ENCODE measurements around the gene OGFRL1. TPM values are rescaled to one million over a fixed set of nuclear protein-coding genes. Genes with fewer than 3 reads are reported as not detected.

OGFRL1 gene
- total and polyA plus RNA-seq, 4 experiments from 2014 or later: 3.3 to 12.0 (median 7.8) TPM

- Mint-ChIP-seq H3K27me3 (no peaks in the 10 kb centered on the region), H3K9me3 (peaks cover 0 to 2% (median 0%) of the 10 kb centered on the region in 8 donors), H3K36me3 (no peaks in the 10 kb centered on the region), H3K4me1 (no peaks in the 10 kb centered on the region), H3K27ac (peak overlapping the region in 1 of 7 donors; percentile 3), H3K4me3 (no peak overlapping the region)
- Histone ChIP-seq H3K4me3 (ENCODE audit: low read length in 2 of 2) (no peak overlapping the region), H3K9me3 (ENCODE audit: control insufficient read depth in 1 of 2, low read length in 2 of 2) (no peaks in the 10 kb centered on the region), H3K36me3 (ENCODE audit: insufficient read depth, low read length) (no peaks in the 10 kb centered on the region), H3K27me3 (ENCODE audit: insufficient read depth, low read length) (no peaks in the 10 kb centered on the region), H3K27ac (ENCODE audit: low read depth, low read length) (no peak overlapping the region), H3K4me1 (ENCODE audit: insufficient read depth, low read length) (no peaks in the 10 kb centered on the region)
- ChIA-PET CTCF (ENCODE audit: partially characterized antibody) (no interaction called here), POLR2A (ENCODE audit: partially characterized antibody) (interaction anchor here (0.7 kb wide), 1 partner anchor 119 kb away, joined by 4 read pairs; no protein-coding TSS in a partner anchor)
- intact Hi-C loops (cut with micrococcal nuclease): no loop called here
- no peak for DNase-seq
Measured at GRCh38 chr6:71312089-71312488, 23.5 kb downstream of the OGFRL1 start.

- Mint-ChIP-seq H3K27ac (no peak overlapping the region), H3K4me1 (no peaks in the 10 kb centered on the region), H3K4me3 (no peak overlapping the region), H3K27me3 (no peaks in the 10 kb centered on the region), H3K36me3 (no peaks in the 10 kb centered on the region), H3K9me3 (peaks cover 0 to 6% (median 0%) of the 10 kb centered on the region in 8 donors)
- Histone ChIP-seq H3K27me3 (ENCODE audit: insufficient read depth, low read length) (no peaks in the 10 kb centered on the region), H3K4me1 (ENCODE audit: insufficient read depth, low read length) (no peaks in the 10 kb centered on the region), H3K27ac (ENCODE audit: low read depth, low read length) (no peak overlapping the region), H3K4me3 (ENCODE audit: low read length in 2 of 2) (no peak overlapping the region), H3K36me3 (ENCODE audit: insufficient read depth, low read length) (no peaks in the 10 kb centered on the region), H3K9me3 (ENCODE audit: control insufficient read depth in 1 of 2, low read length in 2 of 2) (no peaks in the 10 kb centered on the region)
- DNase-seq: no peak
- ChIA-PET CTCF (ENCODE audit: partially characterized antibody) (no interaction called here), POLR2A (ENCODE audit: partially characterized antibody) (no interaction called here)
- intact Hi-C loops (cut with micrococcal nuclease): no loop called here
Measured at GRCh38 chr6:71317441-71317840, 28.8 kb downstream of the OGFRL1 start.

DNA sequence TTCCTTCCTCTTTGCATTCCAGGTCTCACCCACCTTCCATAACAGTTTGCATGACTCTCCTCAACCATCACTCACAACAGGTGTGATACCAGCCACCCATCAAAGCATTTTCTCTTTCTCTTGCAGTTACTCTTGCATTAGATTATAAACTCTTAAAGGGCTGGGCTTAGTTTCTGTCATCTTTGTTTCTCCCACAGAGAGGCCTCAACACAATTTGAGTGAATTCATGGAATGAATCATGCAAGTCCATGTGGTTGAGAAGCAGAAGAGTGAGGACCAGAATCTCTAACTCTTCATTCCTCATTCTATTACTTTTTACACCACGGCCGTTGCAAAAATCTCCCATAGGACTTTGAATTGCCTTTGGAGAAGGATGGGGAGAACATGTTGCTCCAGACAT lies 31.4 kb downstream of the OGFRL1 start:
- Histone ChIP-seq H3K9me3 (ENCODE audit: control insufficient read depth in 1 of 2, low read length in 2 of 2) (no peaks in the 10 kb centered on the region), H3K4me1 (ENCODE audit: insufficient read depth, low read length) (no peaks in the 10 kb centered on the region), H3K27me3 (ENCODE audit: insufficient read depth, low read length) (no peaks in the 10 kb centered on the region), H3K36me3 (ENCODE audit: insufficient read depth, low read length) (no peaks in the 10 kb centered on the region), H3K27ac (ENCODE audit: low read depth, low read length) (no peak overlapping the region), H3K4me3 (ENCODE audit: low read length in 2 of 2) (no peak overlapping the region)
- H3K4me3 Mint-ChIP-seq: no peak overlapping the region
- intact Hi-C loops (cut with micrococcal nuclease): no loop called here
- no peaks in the 10 kb centered on the region for H3K4me1 Mint-ChIP-seq
- ChIA-PET CTCF (ENCODE audit: partially characterized antibody) (no interaction called here), POLR2A (ENCODE audit: partially characterized antibody) (no interaction called here)
- no peak for DNase-seq
- H3K27ac Mint-ChIP-seq: no peak overlapping the region
- H3K9me3 Mint-ChIP-seq: peaks cover 0 to 6% (median 0%) of the 10 kb centered on the region in 8 donors
- no peaks in the 10 kb centered on the region for H3K36me3 Mint-ChIP-seq
- peaks cover 0 to 4% of the 10 kb centered on the region in 2 donors for H3K27me3 Mint-ChIP-seq

DNA sequence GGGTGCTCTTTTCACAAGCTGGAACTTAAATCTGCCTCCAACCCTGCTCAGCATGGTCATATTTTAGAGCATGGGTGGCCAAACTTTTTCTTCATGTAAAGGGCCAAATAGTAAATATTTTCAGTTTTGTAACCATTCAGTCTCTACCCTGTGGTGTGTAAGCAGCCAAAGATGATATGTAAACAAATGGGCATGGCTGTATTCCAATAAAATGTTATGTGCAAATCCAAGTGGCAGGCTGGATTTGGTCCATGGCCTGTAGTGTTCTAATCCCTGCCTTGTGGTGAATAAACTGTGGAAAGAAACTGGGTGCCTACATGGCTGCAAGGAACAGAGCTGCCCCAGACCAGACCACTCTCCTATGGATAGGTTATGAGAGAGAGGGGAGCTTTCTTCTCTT lies 32.7 kb downstream of the OGFRL1 start:
- ChIA-PET POLR2A (ENCODE audit: partially characterized antibody) (no interaction called here), CTCF (ENCODE audit: partially characterized antibody) (no interaction called here)
- Histone ChIP-seq H3K27ac (ENCODE audit: low read depth, low read length) (no peak overlapping the region), H3K4me1 (ENCODE audit: insufficient read depth, low read length) (no peaks in the 10 kb centered on the region), H3K27me3 (ENCODE audit: insufficient read depth, low read length) (no peaks in the 10 kb centered on the region), H3K9me3 (ENCODE audit: control insufficient read depth in 1 of 2, low read length in 2 of 2) (no peaks in the 10 kb centered on the region), H3K36me3 (ENCODE audit: insufficient read depth, low read length) (no peaks in the 10 kb centered on the region), H3K4me3 (ENCODE audit: low read length in 2 of 2) (no peak overlapping the region)
- no peak for DNase-seq
- Mint-ChIP-seq H3K27ac (no peak overlapping the region), H3K4me3 (no peak overlapping the region), H3K36me3 (no peaks in the 10 kb centered on the region), H3K4me1 (no peaks in the 10 kb centered on the region), H3K27me3 (peaks cover 0 to 4% of the 10 kb centered on the region in 2 donors), H3K9me3 (peaks cover 0 to 6% (median 0%) of the 10 kb centered on the region in 8 donors)
- intact Hi-C loops (cut with micrococcal nuclease): no loop called here

- H3K27ac ChIP-seq (ENCODE audit: low read depth, low read length): no peak overlapping the region
- Mint-ChIP-seq H3K4me1 (no peaks in the 10 kb centered on the region), H3K4me3 (no peak overlapping the region), H3K9me3 (peaks cover 0 to 6% (median 0%) of the 10 kb centered on the region in 8 donors), H3K27me3 (peaks cover 1 to 8% of the 10 kb centered on the region in 2 donors), H3K27ac (no peak overlapping the region), H3K36me3 (no peaks in the 10 kb centered on the region)
- H3K4me1 ChIP-seq (ENCODE audit: insufficient read depth, low read length): no peaks in the 10 kb centered on the region
- H3K9me3 ChIP-seq (ENCODE audit: control insufficient read depth in 1 of 2, low read length in 2 of 2): no peaks in the 10 kb centered on the region
- no peak overlapping the region for H3K4me3 ChIP-seq (ENCODE audit: low read length in 2 of 2)
- DNase-seq: no peak
- ChIA-PET CTCF (ENCODE audit: partially characterized antibody) (interaction anchor here (2.5 kb wide), 1 partner anchor 134 kb away, joined by 6 read pairs; no protein-coding TSS in a partner anchor), POLR2A (ENCODE audit: partially characterized antibody) (no interaction called here)
- no peaks in the 10 kb centered on the region for H3K27me3 ChIP-seq (ENCODE audit: insufficient read depth, low read length)
- no peaks in the 10 kb centered on the region for H3K36me3 ChIP-seq (ENCODE audit: insufficient read depth, low read length)
- intact Hi-C loops (cut with micrococcal nuclease): no loop called here
Measured at GRCh38 chr6:71324194-71324785, 35.7 kb downstream of the OGFRL1 start.

GRCh38 chr6:71326611-71327010 lies 38.0 kb downstream of the OGFRL1 start:
- H3K4me1 Mint-ChIP-seq: no peaks in the 10 kb centered on the region
- ChIA-PET CTCF (ENCODE audit: partially characterized antibody) (interaction anchor here (1.3 to 2.5 kb wide), 2 partner anchors 136 to 147 kb away, joined by 3 to 6 read pairs; no protein-coding TSS in a partner anchor), POLR2A (ENCODE audit: partially characterized antibody) (no interaction called here)
- H3K36me3 Mint-ChIP-seq: no peaks in the 10 kb centered on the region
- H3K4me3 Mint-ChIP-seq: no peak overlapping the region
- no peaks in the 10 kb centered on the region for H3K4me1 ChIP-seq (ENCODE audit: insufficient read depth, low read length)
- H3K27ac ChIP-seq (ENCODE audit: low read depth, low read length): no peak overlapping the region
- DNase-seq: no peak
- H3K27me3 ChIP-seq (ENCODE audit: insufficient read depth, low read length): no peaks in the 10 kb centered on the region
- intact Hi-C loops (cut with micrococcal nuclease): no loop called here
- no peaks in the 10 kb centered on the region for H3K36me3 ChIP-seq (ENCODE audit: insufficient read depth, low read length)
- no peaks in the 10 kb centered on the region for H3K9me3 ChIP-seq (ENCODE audit: control insufficient read depth in 1 of 2, low read length in 2 of 2)
- H3K27ac Mint-ChIP-seq: no peak overlapping the region
- no peak overlapping the region for H3K4me3 ChIP-seq (ENCODE audit: low read length in 2 of 2)
- no peaks in the 10 kb centered on the region for H3K9me3 Mint-ChIP-seq
- peaks cover 1 to 9% of the 10 kb centered on the region in 2 donors for H3K27me3 Mint-ChIP-seq

DNA sequence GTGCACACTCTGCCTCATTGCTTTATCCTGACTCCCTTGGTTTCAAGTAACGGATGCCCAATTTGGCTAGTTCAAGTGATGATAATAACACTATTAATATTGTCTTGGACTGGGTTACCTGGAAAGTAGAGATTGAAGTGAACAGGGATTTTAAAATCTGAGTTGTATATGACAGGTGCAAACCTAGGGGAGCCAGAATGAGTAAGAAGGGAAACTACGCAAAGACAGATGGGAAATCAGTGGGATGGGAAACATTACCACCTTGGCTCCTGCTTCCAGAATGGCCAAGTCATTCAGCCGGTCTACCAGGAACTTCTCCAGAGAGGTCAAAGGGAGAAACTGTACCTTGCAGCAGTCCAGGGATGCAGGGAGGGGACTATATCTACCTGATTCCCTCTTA lies 41.9 kb downstream of the OGFRL1 start:
- H3K4me1 Mint-ChIP-seq: no peaks in the 10 kb centered on the region
- H3K27ac Mint-ChIP-seq: no peak overlapping the region
- Histone ChIP-seq H3K27me3 (ENCODE audit: insufficient read depth, low read length) (no peaks in the 10 kb centered on the region), H3K4me3 (ENCODE audit: low read length in 2 of 2) (no peak overlapping the region), H3K36me3 (ENCODE audit: insufficient read depth, low read length) (no peaks in the 10 kb centered on the region), H3K9me3 (ENCODE audit: control insufficient read depth in 1 of 2, low read length in 2 of 2) (no peaks in the 10 kb centered on the region), H3K27ac (ENCODE audit: low read depth, low read length) (no peak overlapping the region), H3K4me1 (ENCODE audit: insufficient read depth, low read length) (no peaks in the 10 kb centered on the region)
- peaks cover 1 to 6% of the 10 kb centered on the region in 2 donors for H3K27me3 Mint-ChIP-seq
- no peak for DNase-seq
- ChIA-PET CTCF (ENCODE audit: partially characterized antibody) (interaction anchor here (1.0 kb wide), 1 partner anchor 8 kb away, joined by 3 read pairs; no protein-coding TSS in a partner anchor), POLR2A (ENCODE audit: partially characterized antibody) (no interaction called here)
- intact Hi-C loops (cut with micrococcal nuclease): no loop called here
- no peaks in the 10 kb centered on the region for H3K9me3 Mint-ChIP-seq
- no peaks in the 10 kb centered on the region for H3K36me3 Mint-ChIP-seq
- no peak overlapping the region for H3K4me3 Mint-ChIP-seq
